ENCODE results near the gene CNR2.

Gene CNR2

GRCh38 chr1:23825076-23825761 lies 87.9 kb downstream of the CNR2 start, which contains the start of gene HMGCL:
Gene HMGCL, minus strand, starts transcription at chr1:23825429. Its CDS starts 14 bp downstream, at chr1:23825415.
- Histone ChIP-seq H3K9me3 (ENCODE audit: control insufficient read depth in 5 of 5, low read length in 5 of 5) (no peaks in the 10 kb centered on the region), H3K36me3 (ENCODE audit: control insufficient read depth in 5 of 5, insufficient read depth in 5 of 5, low read length in 5 of 5) (no peaks in the 10 kb centered on the region), H3K9ac (ENCODE audit: low read length in 5 of 5) (peak within 1 kb of the TSS; percentile 98 to 100 (median 99)), H3K27me3 (ENCODE audit: control insufficient read depth in 5 of 5, insufficient read depth in 4 of 5, low read length in 5 of 5) (no peaks in the 10 kb centered on the region), H3K27ac (ENCODE audit: low read depth, low read length) (peak within 1 kb of the TSS; percentile 92), H3K4me1 (ENCODE audit: control insufficient read depth in 5 of 5, insufficient read depth in 5 of 5, low read length in 5 of 5) (peaks cover 6 to 17% (median 13%) of the 10 kb centered on the region in 5 donors), H3K4me3 (ENCODE audit: low read depth in 1 of 5, low read length in 5 of 5) (peak within 1 kb of the TSS; percentile 95 to 100 (median 98))

- Histone ChIP-seq H3K4me1 (ENCODE audit: control insufficient read depth in 5 of 5, insufficient read depth in 5 of 5, low read length in 5 of 5) (peaks cover 6 to 17% (median 13%) of the 10 kb centered on the region in 5 donors), H3K27me3 (ENCODE audit: control insufficient read depth in 5 of 5, insufficient read depth in 4 of 5, low read length in 5 of 5) (no peaks in the 10 kb centered on the region), H3K9ac (ENCODE audit: low read length in 5 of 5) (peak overlapping the region; percentile 98 to 100 (median 99)), H3K4me3 (ENCODE audit: low read depth in 1 of 5, low read length in 5 of 5) (peak overlapping the region; percentile 95 to 100 (median 98)), H3K9me3 (ENCODE audit: control insufficient read depth in 5 of 5, low read length in 5 of 5) (no peaks in the 10 kb centered on the region), H3K36me3 (ENCODE audit: control insufficient read depth in 5 of 5, insufficient read depth in 5 of 5, low read length in 5 of 5) (peaks cover 0 to 3% (median 2%) of the 10 kb centered on the region in 5 donors), H3K27ac (ENCODE audit: low read depth, low read length) (peak overlapping the region; percentile 92)
Observed at GRCh38 chr1:23824711-23825075, 88.5 kb downstream of the CNR2 start.

- Histone ChIP-seq H3K27ac (ENCODE audit: low read depth, low read length) (no peak overlapping the region), H3K4me3 (ENCODE audit: low read depth in 1 of 5, low read length in 5 of 5) (peak overlapping the region in 1 of 5 donors; percentile 98), H3K27me3 (ENCODE audit: control insufficient read depth in 5 of 5, insufficient read depth in 4 of 5, low read length in 5 of 5) (no peaks in the 10 kb centered on the region), H3K4me1 (ENCODE audit: control insufficient read depth in 5 of 5, insufficient read depth in 5 of 5, low read length in 5 of 5) (peaks cover 6 to 17% (median 13%) of the 10 kb centered on the region in 5 donors), H3K36me3 (ENCODE audit: control insufficient read depth in 5 of 5, insufficient read depth in 5 of 5, low read length in 5 of 5) (peaks cover 0 to 9% (median 5%) of the 10 kb centered on the region in 5 donors), H3K9me3 (ENCODE audit: control insufficient read depth in 5 of 5, low read length in 5 of 5) (no peaks in the 10 kb centered on the region), H3K9ac (ENCODE audit: low read length in 5 of 5) (peak overlapping the region in 1 of 5 donors; percentile 2)
Observed at GRCh38 chr1:23823767-23824166, 89.4 kb downstream of the CNR2 start.
